Hypothalamus (tissue), 51 donors: Measurements from ENCODE around the gene OR6K6.

Experiments
- DNase-seq, 51 donors: peaks; one replicate each; lab custom pipeline; 2025; lab: John Stamatoyannopoulos, UW

Gene OR6K6

GRCh38 chr1:158800526-158800925 is 46.0 kb downstream of the OR6K6 start:
- no peak for DNase-seq

GRCh38 chr1:158801396-158801795 is 46.9 kb downstream of the OR6K6 start:
- DNase-seq: no peak

GRCh38 chr1:158803678-158804077 is 49.2 kb downstream of the OR6K6 start:
- DNase-seq: no peak
